Measurements from ENCODE around the gene PGBD2. TPM values are rescaled to one million over a fixed set of nuclear protein-coding genes. Genes with fewer than 3 reads are reported as not detected.

The PGBD2 gene
- polyA plus RNA-seq, 1 donor (not counting 4 experiments of a cell fraction or from before 2014, with no cell fraction given) = 5.1 TPM

- Histone ChIP-seq H3K27ac (ENCODE audit: control insufficient read depth, insufficient read depth, low read length) (no peak overlapping the region), H3K9ac (ENCODE audit: control insufficient read depth, extremely low read depth, insufficient read depth, low read length) (no peak overlapping the region), H3K9me1 (ENCODE audit: control insufficient read depth, extremely low read depth, insufficient read depth, low read length) (no peaks in the 10 kb centered on the region), H3K27me3 (ENCODE audit: control insufficient read depth, extremely low read depth, insufficient read depth, low read length) (no peaks in the 10 kb centered on the region), H4K20me1 (ENCODE audit: control insufficient read depth, extremely low read depth, insufficient read depth, low read length) (no peaks in the 10 kb centered on the region), H2AFZ (ENCODE audit: control insufficient read depth, low read length) (peak overlapping the region; percentile 78), H3K9me3 (ENCODE audit: control insufficient read depth, low read depth, low read length) (no peaks in the 10 kb centered on the region), H3K4me1 (ENCODE audit: control insufficient read depth, extremely low read depth, insufficient read depth, low read length) (no peaks in the 10 kb centered on the region), H3K4me3 (ENCODE audit: control insufficient read depth in 2 of 3, extremely low read depth in 1 of 3, insufficient read depth in 2 of 3, low read depth in 1 of 3, low read length in 3 of 3) (no peak overlapping the region), H3K79me2 (ENCODE audit: control insufficient read depth, insufficient read depth, low read length) (no peaks in the 10 kb centered on the region), H3K36me3 (ENCODE audit: control insufficient read depth in 2 of 2, extremely low read depth in 1 of 2, insufficient read depth in 2 of 2, low read length in 2 of 2) (no peaks in the 10 kb centered on the region), H3K4me2 (ENCODE audit: control insufficient read depth, extremely low read depth, insufficient read depth, low read depth, low read length) (peak overlapping the region; percentile 51)
- TF ChIP-seq EZH2 (IDR thresholded peaks at IDR 0.05; ENCODE audit: low read length) = no peak
- TF ChIP-seq, protein P1, sequence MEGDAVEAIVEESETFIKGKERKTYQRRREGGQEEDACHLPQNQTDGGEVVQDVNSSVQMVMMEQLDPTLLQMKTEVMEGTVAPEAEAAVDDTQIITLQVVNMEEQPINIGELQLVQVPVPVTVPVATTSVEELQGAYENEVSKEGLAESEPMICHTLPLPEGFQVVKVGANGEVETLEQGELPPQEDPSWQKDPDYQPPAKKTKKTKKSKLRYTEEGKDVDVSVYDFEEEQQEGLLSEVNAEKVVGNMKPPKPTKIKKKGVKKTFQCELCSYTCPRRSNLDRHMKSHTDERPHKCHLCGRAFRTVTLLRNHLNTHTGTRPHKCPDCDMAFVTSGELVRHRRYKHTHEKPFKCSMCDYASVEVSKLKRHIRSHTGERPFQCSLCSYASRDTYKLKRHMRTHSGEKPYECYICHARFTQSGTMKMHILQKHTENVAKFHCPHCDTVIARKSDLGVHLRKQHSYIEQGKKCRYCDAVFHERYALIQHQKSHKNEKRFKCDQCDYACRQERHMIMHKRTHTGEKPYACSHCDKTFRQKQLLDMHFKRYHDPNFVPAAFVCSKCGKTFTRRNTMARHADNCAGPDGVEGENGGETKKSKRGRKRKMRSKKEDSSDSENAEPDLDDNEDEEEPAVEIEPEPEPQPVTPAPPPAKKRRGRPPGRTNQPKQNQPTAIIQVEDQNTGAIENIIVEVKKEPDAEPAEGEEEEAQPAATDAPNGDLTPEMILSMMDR (optimal IDR thresholded peaks at IDR 0.05 in 1 of 3, IDR thresholded peaks at IDR 0.05 in 1 of 3, conservative IDR thresholded peaks at IDR 0.05 in 1 of 3; ENCODE audit: extremely low read depth in 1 of 3, insufficient read depth in 2 of 3, low read length in 3 of 3) = no peak
- DNase-seq (ENCODE audit: low read depth, low spot score) = no peak
- FAIRE-seq = no peak
- dilution Hi-C loops (cut with MboI; ENCODE audit: extremely low pct_ligation_motif_present, low sequenced_read_pairs) = no loop called here
Observed at GRCh38 chr1:248897412-248898337, 8.4 kb upstream of the PGBD2 start.

DNA sequence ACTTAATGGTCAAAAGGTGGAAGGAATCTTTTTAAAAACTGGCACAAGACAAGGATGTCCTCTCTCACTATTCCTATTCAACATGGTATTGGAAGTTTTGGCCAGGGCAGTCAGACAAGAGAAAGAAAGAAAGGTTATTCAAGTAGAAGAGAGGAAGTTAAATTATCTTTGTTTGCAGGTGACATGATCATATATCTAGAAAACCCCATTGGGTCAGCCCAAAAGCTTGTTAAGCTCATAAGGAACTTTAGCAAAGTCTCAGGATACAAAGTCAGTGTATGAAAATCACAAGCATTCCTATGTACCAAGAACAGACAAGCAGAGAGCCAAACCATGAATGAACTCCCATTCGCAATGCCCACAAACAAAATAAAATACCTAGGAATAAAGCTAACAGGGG lies 5.4 kb upstream of the PGBD2 start:
- H3K4me3 ChIP-seq (ENCODE audit: control insufficient read depth in 2 of 3, extremely low read depth in 1 of 3, insufficient read depth in 2 of 3, low read depth in 1 of 3, low read length in 3 of 3) = no peak overlapping the region
- dilution Hi-C loops (cut with MboI; ENCODE audit: extremely low pct_ligation_motif_present, low sequenced_read_pairs) = no loop called here
- no peaks in the 10 kb centered on the region for H3K9me3 ChIP-seq (ENCODE audit: control insufficient read depth, low read depth, low read length)
- no peaks in the 10 kb centered on the region for H3K9me1 ChIP-seq (ENCODE audit: control insufficient read depth, extremely low read depth, insufficient read depth, low read length)
- H3K79me2 ChIP-seq (ENCODE audit: control insufficient read depth, insufficient read depth, low read length) = no peaks in the 10 kb centered on the region
- H3K27ac ChIP-seq (ENCODE audit: control insufficient read depth, insufficient read depth, low read length) = no peak overlapping the region
- no peaks in the 10 kb centered on the region for H3K36me3 ChIP-seq (ENCODE audit: control insufficient read depth in 2 of 2, extremely low read depth in 1 of 2, insufficient read depth in 2 of 2, low read length in 2 of 2)
- no peak for DNase-seq (ENCODE audit: low read depth, low spot score)
- no peaks in the 10 kb centered on the region for H3K27me3 ChIP-seq (ENCODE audit: control insufficient read depth, extremely low read depth, insufficient read depth, low read length)
- H3K4me2 ChIP-seq (ENCODE audit: control insufficient read depth, extremely low read depth, insufficient read depth, low read depth, low read length) = no peak overlapping the region
- H2AFZ ChIP-seq (ENCODE audit: control insufficient read depth, low read length) = no peak overlapping the region
- FAIRE-seq = no peak
- H3K9ac ChIP-seq (ENCODE audit: control insufficient read depth, extremely low read depth, insufficient read depth, low read length) = no peak overlapping the region
- TF ChIP-seq EZH2 (IDR thresholded peaks at IDR 0.05; ENCODE audit: low read length) = no peak
- TF ChIP-seq, protein P1 (optimal IDR thresholded peaks at IDR 0.05 in 1 of 3, IDR thresholded peaks at IDR 0.05 in 1 of 3, conservative IDR thresholded peaks at IDR 0.05 in 1 of 3; ENCODE audit: extremely low read depth in 1 of 3, insufficient read depth in 2 of 3, low read length in 3 of 3) = no peak
- H3K4me1 ChIP-seq (ENCODE audit: control insufficient read depth, extremely low read depth, insufficient read depth, low read length) = peaks cover 2% of the 10 kb centered on the region
- H4K20me1 ChIP-seq (ENCODE audit: control insufficient read depth, extremely low read depth, insufficient read depth, low read length) = no peaks in the 10 kb centered on the region

All from keratinocyte (primary cell).